Spleen (tissue), 11 donors: ENCODE data around the gene FPR1. TPM values are rescaled to one million over a fixed set of nuclear protein-coding genes. Genes with fewer than 3 reads are reported as not detected.

Experiments
- DNase-seq: peaks from one replicate; pipeline ENCODE4 v3.0.0-alpha.2; 2020
- H3K27ac ChIP-seq, 8 donors: fragments of 200-600 bp; sonication (generic) in 7 of 8; 1 replicate in 4 of 8; 2 replicates in 4 of 8; pipeline versions ENCODE4 v1.5.0 to v1.8.0; 2016 to 2021; ENCODE audit warnings: inconsistent platforms in 4 of 8, mild to moderate bottlenecking in 4 of 8, moderate library complexity in 1 of 8
- H3K27me3 ChIP-seq, 7 donors: fragments of 200-600 bp; sonication (generic) in 6 of 7; replicated peaks in 1 of 7; 1 replicate in 4 of 7; 2 replicates in 3 of 7; pipeline versions ENCODE4 v1.5.0 to v1.8.0; 2016 to 2021; ENCODE audit warnings: inconsistent platforms in 3 of 7, mild to moderate bottlenecking in 1 of 7
- H3K36me3 ChIP-seq, 6 donors: fragments of 200-600 bp; sonication (generic) in 5 of 6; 1 replicate in 4 of 6; 2 replicates in 2 of 6; pipeline versions ENCODE4 v1.5.0 to v1.8.0; 2016 to 2021; ENCODE audit warnings: inconsistent platforms in 2 of 6
- H3K4me1 ChIP-seq, 6 donors: fragments of 200-600 bp; sonication (generic) in 5 of 6; 1 replicate in 3 of 6; 2 replicates in 3 of 6; pipeline versions ENCODE4 v1.5.0 to v1.8.0; 2016 to 2021; ENCODE audit warnings: inconsistent platforms in 3 of 6
- H3K4me3 ChIP-seq, 8 donors: fragments of 200-600 bp; sonication (generic) in 7 of 8; 1 replicate in 4 of 8; 2 replicates in 4 of 8; pipeline versions ENCODE4 v1.5.0 to v1.8.0; 2016 to 2021; ENCODE audit warnings: inconsistent platforms in 4 of 8, mild to moderate bottlenecking in 4 of 8, moderate library complexity in 2 of 8
- H3K9me3 ChIP-seq, 8 donors: fragments of 200-600 bp; sonication (generic) in 7 of 8; 1 replicate in 4 of 8; 2 replicates in 4 of 8; pipeline versions ENCODE4 v1.5.0 to v1.8.0; 2016 to 2021; ENCODE audit warnings: inconsistent platforms in 4 of 8
- CTCF ChIP-seq, 11 experiments: fragments of 200-600 bp in 7 of 11; fragments of 450-650 bp in 4 of 11; sonication (generic) in 4 of 11; IDR thresholded peaks in 8 of 11; conservative IDR thresholded peaks in 3 of 11; 1 replicate in 7 of 11; 2 replicates in 4 of 11; pipeline versions ENCODE4 v1.4.0 to v1.8.0; 2016 to 2021; ENCODE audit warnings: antibody characterized with exemption in 11 of 11, inconsistent platforms in 4 of 11, mild to moderate bottlenecking in 1 of 11
- POLR2A ChIP-seq, 3 donors: fragments of 450-650 bp; IDR thresholded peaks; one replicate each; pipeline ENCODE4 v1.5.1; 2017; ENCODE audit warnings: antibody characterized with exemption in 3 of 3, mild to moderate bottlenecking in 1 of 3
- POLR2AphosphoS5 ChIP-seq, 3 donors: sonication (generic); formaldehyde crosslinking; IDR thresholded peaks; one replicate each; pipeline ENCODE4 v1.5.1; 2017; ENCODE audit warnings: antibody characterized with exemption in 3 of 3
- WGBS, 5 donors: extraction: QIAGEN DNeasy Blood & Tissue Kit in 3 of 5; methylation state at CpG; one replicate each; pipeline versions ENCODE4 v1.1.5 to v1.1.7; 2013 to 2018; 5-methylcytosine and 5-hydroxymethylcytosine counted together
- intact Hi-C: fragments of 100-400 bp; cut with DNase I; formaldehyde crosslinking; loops from one replicate; pipeline ENCODE4 v1.15.0; 2023; ENCODE audit warnings: low total_unique reads
- polyA plus RNA-seq, 3 donors: library from polyadenylated mRNA; stranded (reverse); fragments of 200-250 nt; gene quantifications; one replicate each; pipeline ENCODE4 v1.2.1, GENCODE V29; 2013
- total RNA-seq, 7 donors: library from RNA; depleted of rRNA in 3 of 7; stranded (reverse); fragments of >200 nt in 3 of 7; fragmentation: NEBNext Ultra II Directional in 4 of 7; extraction: Animal tissue kit (Norgen Biotek cat#: 25700) in 4 of 7; gene quantifications; one replicate each; pipeline versions ENCODE4 v1.1.0 to v1.2.1, GENCODE V29; 2016 to 2021
- donor health status: healthy with polysubstance abuse.
- donor health status: DM: no; HTN: no; CAD: no; lungs with moderate emphysema.
- donor health status: DM: no; HTN: no; CAD: no.
- donor health status: Bipolar disorder and iron deficiency.
- donor health status: healthy.
- donor health status: DM: no; HTN: no; CAD: no.
- donor health status: DM: yes; HTN: yes; CAD: no.

Gene FPR1
- total and polyA plus RNA-seq, 10 donors = 7.2 to 344 (median 124) TPM

DNA sequence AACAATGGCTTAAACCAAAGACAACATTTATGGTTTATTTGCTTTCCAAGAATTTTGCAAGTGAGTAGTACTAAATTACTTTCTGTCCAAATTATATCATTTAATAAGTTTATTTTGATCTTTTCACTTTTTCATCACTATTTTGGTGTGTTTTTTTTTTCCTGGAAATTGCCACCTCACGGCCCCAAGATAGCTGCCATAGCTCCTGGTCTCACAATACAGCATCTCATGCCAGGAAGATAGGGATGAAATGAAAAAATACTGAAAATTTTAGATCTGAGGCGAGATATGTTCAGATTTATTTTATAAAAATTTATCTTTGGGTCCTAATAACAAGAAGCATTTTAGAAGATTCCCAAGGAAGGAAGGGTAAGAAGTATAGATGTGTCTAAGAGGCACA is 36.4 kb upstream of the FPR1 start:
- Histone ChIP-seq H3K4me1 (peaks cover 0 to 34% (median 3%) of the 10 kb centered on the region in 6 donors), H3K4me3 (no peak overlapping the region), H3K27me3 (peaks cover 0 to 6% (median 0%) of the 10 kb centered on the region in 7 donors), H3K9me3 (peaks cover 0 to 12% (median 3%) of the 10 kb centered on the region in 8 donors), H3K36me3 (no peaks in the 10 kb centered on the region), H3K27ac (peak overlapping the region in 1 of 8 donors; percentile 77)
- 58 to 77% (median 73%) methylated on average over 2 of the region's 2 CpGs for WGBS, 5 donors
- intact Hi-C loops = no loop called here
- no peak for TF ChIP-seq POLR2AphosphoS5 (IDR thresholded peaks at IDR 0.05)
- no peak for TF ChIP-seq CTCF (IDR thresholded peaks at IDR 0.05 in 8 of 11, conservative IDR thresholded peaks at IDR 0.05 in 3 of 11)
- TF ChIP-seq POLR2A (IDR thresholded peaks at IDR 0.05) = no peak
- no peak for DNase-seq

DNA sequence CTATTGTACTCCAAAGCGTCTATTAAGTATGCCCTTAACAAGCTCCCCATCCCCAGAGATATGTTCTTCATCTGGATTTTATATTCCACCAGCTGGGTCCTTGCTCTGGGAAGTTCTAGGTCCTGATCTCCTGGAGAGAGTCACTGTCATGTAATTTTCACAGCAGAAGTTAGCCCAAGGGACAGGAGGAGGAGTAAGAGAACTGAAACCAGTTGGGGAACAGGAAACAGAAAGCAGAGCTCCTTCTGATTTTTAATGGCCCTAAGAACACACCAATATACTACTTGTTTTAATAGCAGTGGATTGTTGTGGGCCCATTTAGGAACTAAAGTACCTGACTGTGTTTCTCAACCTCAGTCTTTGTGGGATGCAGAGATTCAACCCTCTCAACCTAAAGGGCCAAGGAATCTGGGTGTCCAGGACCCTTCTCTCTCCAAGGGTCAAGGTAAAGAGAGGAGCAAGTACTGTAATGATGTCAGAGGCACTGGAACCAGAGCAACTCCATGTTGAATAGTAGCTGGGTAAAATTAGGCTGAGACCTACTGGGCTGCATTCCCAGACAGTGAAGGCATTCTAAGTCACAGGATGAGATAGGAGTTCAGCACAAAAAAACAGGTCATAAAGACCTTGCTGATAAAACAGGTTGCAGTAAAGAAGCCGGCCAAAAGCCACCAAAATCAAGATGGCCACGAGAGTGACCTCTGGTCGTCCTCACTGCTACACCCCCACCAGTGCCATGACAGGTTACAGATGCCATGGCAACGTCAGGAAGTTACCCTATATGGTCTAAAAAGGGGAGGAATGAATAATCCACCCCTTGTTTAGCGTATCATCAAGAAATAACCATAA is 35.2 kb upstream of the FPR1 start:
- intact Hi-C loops = no loop called here
- Histone ChIP-seq H3K36me3 (no peaks in the 10 kb centered on the region), H3K4me1 (peaks cover 0 to 44% (median 3%) of the 10 kb centered on the region in 6 donors), H3K4me3 (no peak overlapping the region), H3K27me3 (peaks cover 0 to 6% (median 0%) of the 10 kb centered on the region in 7 donors), H3K9me3 (peaks cover 0 to 7% (median 0%) of the 10 kb centered on the region in 8 donors), H3K27ac (peak overlapping the region in 4 of 8 donors; percentile 31 to 78 (median 74))
- WGBS, 5 donors = 66 to 83% (median 69%) methylated on average over 6 of the region's 6 CpGs
- no peak for TF ChIP-seq CTCF (IDR thresholded peaks at IDR 0.05 in 8 of 11, conservative IDR thresholded peaks at IDR 0.05 in 3 of 11)
- TF ChIP-seq POLR2AphosphoS5 (IDR thresholded peaks at IDR 0.05) = no peak
- TF ChIP-seq POLR2A (IDR thresholded peaks at IDR 0.05) = no peak
- DNase-seq = no peak

DNA sequence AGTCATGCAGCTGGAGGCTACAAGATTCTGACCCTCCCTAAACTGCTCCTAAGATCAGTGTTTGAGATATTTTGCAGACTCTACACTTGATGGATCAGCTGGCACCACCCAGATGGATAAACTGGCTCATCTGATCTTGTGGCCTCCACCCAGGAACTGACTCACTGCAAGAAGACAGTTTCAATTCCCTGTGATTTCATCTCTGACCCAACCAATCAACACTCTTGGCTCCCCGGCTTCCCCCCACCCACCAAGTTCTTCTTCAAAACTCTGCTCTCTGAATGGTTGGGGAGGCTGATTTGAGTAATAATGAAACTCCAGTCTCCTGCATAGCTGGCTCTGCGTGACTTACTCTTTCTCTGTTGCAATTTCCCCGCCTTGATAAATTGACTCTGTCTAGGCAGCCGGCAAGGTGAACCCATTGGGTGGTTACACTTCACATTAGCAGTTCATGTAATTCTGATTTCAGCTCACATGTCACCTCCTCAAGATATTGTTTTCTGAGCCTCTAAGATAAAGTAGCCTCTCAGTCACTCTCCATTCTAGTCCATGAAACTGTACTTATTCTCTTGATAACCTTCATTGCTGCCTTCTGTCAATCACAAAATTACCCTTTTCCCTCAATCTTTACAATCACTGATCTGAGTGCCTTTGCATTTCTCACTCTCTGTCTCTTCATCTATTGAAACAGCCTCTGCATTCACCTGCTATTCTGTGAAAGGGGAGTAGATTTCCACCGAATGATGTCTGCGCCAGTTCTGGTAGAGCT is 33.4 kb upstream of the FPR1 start:
- TF ChIP-seq POLR2AphosphoS5 (IDR thresholded peaks at IDR 0.05) (peak in 1 of 3 donors; percentile 43), POLR2A (IDR thresholded peaks at IDR 0.05) (no peak), CTCF (IDR thresholded peaks at IDR 0.05 in 8 of 11, conservative IDR thresholded peaks at IDR 0.05 in 3 of 11) (no peak)
- Histone ChIP-seq H3K36me3 (no peaks in the 10 kb centered on the region), H3K9me3 (peaks cover 0 to 7% (median 0%) of the 10 kb centered on the region in 8 donors), H3K4me1 (peaks cover 0 to 50% (median 3%) of the 10 kb centered on the region in 6 donors), H3K4me3 (no peak overlapping the region), H3K27ac (peak overlapping the region in 7 of 8 donors; percentile 38 to 78 (median 65)), H3K27me3 (peaks cover 0 to 24% (median 0%) of the 10 kb centered on the region in 7 donors)
- intact Hi-C loops = no loop called here
- 55 to 73% (median 63%) methylated on average over 6 of the region's 6 CpGs for WGBS, 5 donors
- DNase-seq = no peak
